ENCODE data around the gene RAMP1.

Gene RAMP1

DNA sequence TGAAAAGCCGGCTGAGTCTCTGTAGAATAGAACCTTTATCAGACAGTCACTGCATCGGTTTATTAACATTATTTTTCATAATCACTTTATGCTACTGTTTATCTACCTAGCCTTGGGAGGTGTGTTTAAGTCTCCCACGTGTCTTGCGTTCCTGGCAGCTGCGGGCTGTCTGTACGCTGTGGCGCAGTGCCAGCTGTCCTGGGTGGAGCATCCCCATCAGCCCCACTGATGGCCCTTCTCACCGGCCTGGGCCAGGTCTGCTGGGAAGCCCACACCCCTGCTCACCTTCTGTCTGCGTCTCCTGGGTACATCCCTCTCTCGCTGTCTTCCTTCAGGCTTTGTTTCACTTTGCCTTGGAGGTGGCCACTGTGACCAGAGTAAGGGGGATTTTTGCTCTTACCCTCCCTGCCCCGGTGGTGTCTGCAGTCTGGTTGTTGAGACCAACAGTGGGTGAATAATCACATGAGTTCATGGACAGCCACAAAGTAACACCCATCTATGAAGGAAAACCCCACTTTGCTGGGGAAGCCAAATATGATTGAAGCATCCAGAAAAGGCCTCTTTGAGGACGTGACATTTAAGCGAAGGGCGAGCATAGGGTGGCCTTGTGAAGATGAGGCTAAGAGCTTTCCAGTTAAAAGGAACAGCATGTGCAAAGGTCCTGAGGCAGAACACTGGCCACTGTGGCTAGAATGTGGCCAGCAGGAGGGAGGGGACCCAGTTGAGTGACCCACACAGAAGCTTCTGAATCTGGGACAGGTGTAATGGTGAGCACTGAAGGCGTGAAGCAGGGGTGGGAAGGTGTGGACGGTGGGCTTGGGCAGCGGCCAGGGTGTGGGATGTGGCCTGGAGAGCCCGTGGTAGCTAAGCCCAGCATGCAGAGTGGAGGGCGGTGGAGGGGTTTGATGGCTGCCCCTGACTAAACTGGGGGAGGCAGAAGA lies 41.7 kb downstream of the RAMP1 start:
- H3K27ac ChIP-seq (ENCODE audit: low read depth, low read length): no peak overlapping the region
- H2AFZ ChIP-seq (ENCODE audit: low read depth, low read length, severe bottlenecking): no peak overlapping the region
- no peak overlapping the region for H3K4me3 ChIP-seq (ENCODE audit: insufficient read depth, low read length, poor library complexity, severe bottlenecking)
- no peaks in the 10 kb centered on the region for H3K79me2 ChIP-seq (ENCODE audit: insufficient read depth, low read length)
- no peak for TF ChIP-seq EZH2phosphoT487 (conservative IDR thresholded peaks at IDR 0.05; ENCODE audit: low read length)
- H3F3A ChIP-seq (ENCODE audit: insufficient read depth): no peaks in the 10 kb centered on the region
- H3K9me3 ChIP-seq (ENCODE audit: insufficient read depth, low read length): no peaks in the 10 kb centered on the region
- no peaks in the 10 kb centered on the region for H3K36me3 ChIP-seq (ENCODE audit: low read length)
- H3K27me3 ChIP-seq (ENCODE audit: low read length): no peaks in the 10 kb centered on the region
- no peak overlapping the region for H3K9ac ChIP-seq (ENCODE audit: low read length)
- no peak overlapping the region for H3K4me2 ChIP-seq (ENCODE audit: low read depth, low read length, poor library complexity, severe bottlenecking)
- no peaks in the 10 kb centered on the region for H4K20me1 ChIP-seq (ENCODE audit: low read depth, low read length)
- H3K9me2 ChIP-seq (replicated peaks; ENCODE audit: insufficient read depth, low read length): no peaks in the 10 kb centered on the region

DNA sequence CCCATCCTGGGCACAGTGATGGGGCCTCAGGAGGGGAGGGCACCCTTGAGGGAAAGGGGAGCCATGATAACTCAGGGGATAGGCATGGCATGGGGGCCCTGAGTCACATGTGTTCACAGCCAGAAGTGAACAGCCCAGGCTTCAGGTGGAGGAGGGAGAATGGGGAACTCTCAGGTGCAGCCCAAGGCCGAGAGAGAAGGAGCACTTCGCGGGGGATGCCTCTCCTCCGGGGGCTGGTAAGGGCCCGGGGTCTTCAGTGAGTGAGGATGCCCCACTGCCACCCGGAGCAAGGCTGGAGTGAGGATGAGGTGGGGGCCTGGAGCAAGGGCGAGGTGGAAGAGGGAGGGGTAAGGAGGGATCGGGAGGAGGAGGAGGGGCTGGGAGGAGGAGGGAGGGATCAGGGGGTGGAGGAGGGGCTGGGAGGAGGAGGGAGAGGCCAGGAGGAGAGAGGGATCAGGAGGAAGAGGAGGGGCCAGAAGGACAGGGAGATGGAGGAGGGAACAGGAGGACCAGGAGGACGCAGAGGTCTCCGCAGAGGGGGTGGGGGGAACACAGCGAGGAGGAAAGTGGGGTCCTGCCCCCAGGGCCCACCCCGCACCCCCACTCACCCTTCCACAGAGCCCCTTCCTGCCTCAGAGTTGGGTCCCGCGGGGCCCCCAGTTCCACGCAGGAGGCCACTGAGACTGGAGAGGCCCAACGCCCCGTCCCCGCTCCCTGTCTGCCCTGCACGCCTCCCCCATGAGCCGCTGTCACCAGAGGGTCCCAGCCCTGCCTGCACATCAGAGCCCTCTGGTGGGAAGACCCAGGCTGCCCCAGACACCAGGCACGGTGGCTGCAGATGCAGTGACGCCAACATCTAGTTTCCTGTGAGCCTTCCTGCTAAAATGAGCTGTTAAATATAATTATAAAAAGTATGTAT lies 42.8 kb downstream of the RAMP1 start:
- no peaks in the 10 kb centered on the region for H3K9me2 ChIP-seq (replicated peaks; ENCODE audit: insufficient read depth, low read length)
- H3K9me3 ChIP-seq (ENCODE audit: insufficient read depth, low read length): no peaks in the 10 kb centered on the region
- TF ChIP-seq, protein P1, sequence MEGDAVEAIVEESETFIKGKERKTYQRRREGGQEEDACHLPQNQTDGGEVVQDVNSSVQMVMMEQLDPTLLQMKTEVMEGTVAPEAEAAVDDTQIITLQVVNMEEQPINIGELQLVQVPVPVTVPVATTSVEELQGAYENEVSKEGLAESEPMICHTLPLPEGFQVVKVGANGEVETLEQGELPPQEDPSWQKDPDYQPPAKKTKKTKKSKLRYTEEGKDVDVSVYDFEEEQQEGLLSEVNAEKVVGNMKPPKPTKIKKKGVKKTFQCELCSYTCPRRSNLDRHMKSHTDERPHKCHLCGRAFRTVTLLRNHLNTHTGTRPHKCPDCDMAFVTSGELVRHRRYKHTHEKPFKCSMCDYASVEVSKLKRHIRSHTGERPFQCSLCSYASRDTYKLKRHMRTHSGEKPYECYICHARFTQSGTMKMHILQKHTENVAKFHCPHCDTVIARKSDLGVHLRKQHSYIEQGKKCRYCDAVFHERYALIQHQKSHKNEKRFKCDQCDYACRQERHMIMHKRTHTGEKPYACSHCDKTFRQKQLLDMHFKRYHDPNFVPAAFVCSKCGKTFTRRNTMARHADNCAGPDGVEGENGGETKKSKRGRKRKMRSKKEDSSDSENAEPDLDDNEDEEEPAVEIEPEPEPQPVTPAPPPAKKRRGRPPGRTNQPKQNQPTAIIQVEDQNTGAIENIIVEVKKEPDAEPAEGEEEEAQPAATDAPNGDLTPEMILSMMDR (IDR thresholded peaks at IDR 0.05; ENCODE audit: insufficient read depth, low read length, poor library complexity, severe bottlenecking): no peak
- TF ChIP-seq EZH2phosphoT487 (conservative IDR thresholded peaks at IDR 0.05; ENCODE audit: low read length): no peak
- no peak overlapping the region for H3K4me2 ChIP-seq (ENCODE audit: low read depth, low read length, poor library complexity, severe bottlenecking)
- no peaks in the 10 kb centered on the region for H3F3A ChIP-seq (ENCODE audit: insufficient read depth)
- no peaks in the 10 kb centered on the region for H4K20me1 ChIP-seq (ENCODE audit: low read depth, low read length)
- no peak overlapping the region for H3K9ac ChIP-seq (ENCODE audit: low read length)
- H3K27ac ChIP-seq (ENCODE audit: low read depth, low read length): no peak overlapping the region
- no peak overlapping the region for H3K4me3 ChIP-seq (ENCODE audit: insufficient read depth, low read length, poor library complexity, severe bottlenecking)
- no peak overlapping the region for H2AFZ ChIP-seq (ENCODE audit: low read depth, low read length, severe bottlenecking)
- no peaks in the 10 kb centered on the region for H3K36me3 ChIP-seq (ENCODE audit: low read length)
- H3K79me2 ChIP-seq (ENCODE audit: insufficient read depth, low read length): no peaks in the 10 kb centered on the region
- H3K27me3 ChIP-seq (ENCODE audit: low read length): no peaks in the 10 kb centered on the region

DNA sequence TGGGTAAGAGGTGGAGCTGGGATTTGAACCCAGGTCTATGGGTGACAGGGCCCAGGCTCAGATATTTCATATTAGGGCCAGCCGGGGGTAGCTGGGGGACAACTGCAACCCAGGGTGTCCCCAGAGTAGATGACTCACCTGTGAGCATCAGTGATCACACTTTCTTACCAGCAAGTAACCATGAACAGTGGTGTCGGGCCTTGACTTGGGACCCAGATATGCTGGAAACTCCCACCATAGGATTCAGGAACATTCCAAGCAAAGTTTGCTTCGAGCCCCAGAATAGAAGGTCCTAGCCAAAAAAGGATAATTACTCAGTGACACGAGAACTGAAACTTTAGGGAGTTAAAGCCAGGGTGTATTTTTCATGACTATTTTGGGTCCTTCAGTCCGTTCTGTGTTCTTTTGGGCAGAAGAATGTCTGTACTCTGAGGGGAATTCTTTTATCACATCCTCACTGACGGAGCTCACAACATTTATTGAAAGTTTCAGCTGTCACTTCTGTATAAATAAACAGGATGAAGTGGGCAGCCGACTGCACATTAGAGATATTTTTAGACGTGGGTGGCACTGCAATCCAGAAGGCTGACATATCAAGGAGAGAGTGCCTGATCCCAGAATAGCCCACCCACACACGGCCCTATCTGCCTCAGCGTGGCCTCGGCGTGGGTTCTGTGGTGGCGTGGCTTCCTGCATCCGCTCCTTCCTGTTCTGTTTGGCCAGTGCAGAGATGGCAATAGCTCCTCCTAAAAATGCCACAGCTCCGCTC lies 45.6 kb downstream of the RAMP1 start:
- H4K20me1 ChIP-seq (ENCODE audit: low read depth, low read length): no peaks in the 10 kb centered on the region
- H2AFZ ChIP-seq (ENCODE audit: low read depth, low read length, severe bottlenecking): no peak overlapping the region
- no peaks in the 10 kb centered on the region for H3K79me2 ChIP-seq (ENCODE audit: insufficient read depth, low read length)
- H3K4me3 ChIP-seq (ENCODE audit: insufficient read depth, low read length, poor library complexity, severe bottlenecking): no peak overlapping the region
- no peaks in the 10 kb centered on the region for H3F3A ChIP-seq (ENCODE audit: insufficient read depth)
- no peaks in the 10 kb centered on the region for H3K9me2 ChIP-seq (replicated peaks; ENCODE audit: insufficient read depth, low read length)
- no peak overlapping the region for H3K4me2 ChIP-seq (ENCODE audit: low read depth, low read length, poor library complexity, severe bottlenecking)
- H3K9ac ChIP-seq (ENCODE audit: low read length): no peak overlapping the region
- H3K27me3 ChIP-seq (ENCODE audit: low read length): no peaks in the 10 kb centered on the region
- H3K9me3 ChIP-seq (ENCODE audit: insufficient read depth, low read length): no peaks in the 10 kb centered on the region
- TF ChIP-seq, protein P1 (IDR thresholded peaks at IDR 0.05; ENCODE audit: insufficient read depth, low read length, poor library complexity, severe bottlenecking): no peak
- no peak for TF ChIP-seq EZH2phosphoT487 (conservative IDR thresholded peaks at IDR 0.05; ENCODE audit: low read length)
- no peak overlapping the region for H3K27ac ChIP-seq (ENCODE audit: low read depth, low read length)
- H3K36me3 ChIP-seq (ENCODE audit: low read length): no peaks in the 10 kb centered on the region

Data from SU-DHL-6 (cell line).